Panc1 (cell line): ENCODE results near the gene FBLIM1.

Experiments used
- CTCF ChIP-seq: fragments of 450-650 bp; IDR thresholded peaks from 2 replicates; pipeline ENCODE4 v1.5.1; 2017; ENCODE audit warnings: mild to moderate bottlenecking
- POLR2AphosphoS5 ChIP-seq: IDR thresholded peaks from 2 replicates; pipeline ENCODE4 v1.6.1; 2012; ENCODE audit warnings: mild to moderate bottlenecking, low read depth, low read length, moderate library complexity
- TCF7L2 ChIP-seq: IDR thresholded peaks from 2 replicates; pipeline ENCODE4 v1.6.1; 2011; ENCODE audit warnings: mild to moderate bottlenecking, low read depth, low read length, inconsistent platforms
- TF ChIP-seq, protein P1 (sequence below), 2 experiments: IDR thresholded peaks; 2 replicates each; pipeline ENCODE4 v1.6.1; 2011 to 2012; ENCODE audit warnings: low read depth in 2 of 2, control low read depth in 1 of 2, low read length in 1 of 2, mild to moderate bottlenecking in 1 of 2, moderate library complexity in 1 of 2; ENCODE audit not compliant: insufficient read depth in 1 of 2

GRCh38 chr1:15758953-15759661 is 512 bp downstream of the FBLIM1 start:
- TF ChIP-seq, protein P1, sequence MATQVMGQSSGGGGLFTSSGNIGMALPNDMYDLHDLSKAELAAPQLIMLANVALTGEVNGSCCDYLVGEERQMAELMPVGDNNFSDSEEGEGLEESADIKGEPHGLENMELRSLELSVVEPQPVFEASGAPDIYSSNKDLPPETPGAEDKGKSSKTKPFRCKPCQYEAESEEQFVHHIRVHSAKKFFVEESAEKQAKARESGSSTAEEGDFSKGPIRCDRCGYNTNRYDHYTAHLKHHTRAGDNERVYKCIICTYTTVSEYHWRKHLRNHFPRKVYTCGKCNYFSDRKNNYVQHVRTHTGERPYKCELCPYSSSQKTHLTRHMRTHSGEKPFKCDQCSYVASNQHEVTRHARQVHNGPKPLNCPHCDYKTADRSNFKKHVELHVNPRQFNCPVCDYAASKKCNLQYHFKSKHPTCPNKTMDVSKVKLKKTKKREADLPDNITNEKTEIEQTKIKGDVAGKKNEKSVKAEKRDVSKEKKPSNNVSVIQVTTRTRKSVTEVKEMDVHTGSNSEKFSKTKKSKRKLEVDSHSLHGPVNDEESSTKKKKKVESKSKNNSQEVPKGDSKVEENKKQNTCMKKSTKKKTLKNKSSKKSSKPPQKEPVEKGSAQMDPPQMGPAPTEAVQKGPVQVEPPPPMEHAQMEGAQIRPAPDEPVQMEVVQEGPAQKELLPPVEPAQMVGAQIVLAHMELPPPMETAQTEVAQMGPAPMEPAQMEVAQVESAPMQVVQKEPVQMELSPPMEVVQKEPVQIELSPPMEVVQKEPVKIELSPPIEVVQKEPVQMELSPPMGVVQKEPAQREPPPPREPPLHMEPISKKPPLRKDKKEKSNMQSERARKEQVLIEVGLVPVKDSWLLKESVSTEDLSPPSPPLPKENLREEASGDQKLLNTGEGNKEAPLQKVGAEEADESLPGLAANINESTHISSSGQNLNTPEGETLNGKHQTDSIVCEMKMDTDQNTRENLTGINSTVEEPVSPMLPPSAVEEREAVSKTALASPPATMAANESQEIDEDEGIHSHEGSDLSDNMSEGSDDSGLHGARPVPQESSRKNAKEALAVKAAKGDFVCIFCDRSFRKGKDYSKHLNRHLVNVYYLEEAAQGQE (IDR thresholded peaks at IDR 0.05; ENCODE audit: insufficient read depth in 1 of 2, low read depth in 2 of 2, low read length in 1 of 2): no peak
- TF ChIP-seq CTCF (no peak), TCF7L2 (no peak), POLR2AphosphoS5 (no peak)
